ENCODE measurements around the gene GSPT1. TPM values are rescaled to one million over a fixed set of nuclear protein-coding genes. Genes with fewer than 3 reads are reported as not detected.

GSPT1 gene
- total RNA-seq, 1 experiment from 2014 or later = 173 TPM

- Mint-ChIP-seq H3K27ac (no peak overlapping the region), H3K36me3 (ENCODE audit: insufficient read depth in 1 of 3, low read depth in 3 of 3) (peaks cover 28 to 80% (median 64%) of the 10 kb centered on the region in 3 experiments), H3K4me3 (no peak overlapping the region), H3K9me3 (no peaks in the 10 kb centered on the region), H3K4me1 (no peaks in the 10 kb centered on the region), H3K27me3 (ENCODE audit: low read depth) (no peaks in the 10 kb centered on the region)
- peaks cover 3% of the 10 kb centered on the region for H3K79me1 ChIP-seq (ENCODE audit: insufficient read depth, low read depth, low read length, poor library complexity, severe bottlenecking)
- no peak overlapping the region for H4K91ac ChIP-seq (ENCODE audit: insufficient read length, low read depth, low read length)
- no peak overlapping the region for H3K18ac ChIP-seq (ENCODE audit: insufficient read length, low read depth, low read length)
- TF ChIP-seq CTCF (conservative IDR thresholded peaks at IDR 0.05) = no peak
- no peak overlapping the region for H3K23ac ChIP-seq (ENCODE audit: insufficient read length, low read depth, low read length)
- H2BK12ac ChIP-seq (ENCODE audit: insufficient read length, low read depth, low read length) = no peak overlapping the region
- H3K9ac ChIP-seq (ENCODE audit: extremely low read depth, insufficient read length, low read length) = no peak overlapping the region
- H4K5ac ChIP-seq (ENCODE audit: insufficient read length, low read depth, low read length) = no peak overlapping the region
- no peak overlapping the region for H2BK5ac ChIP-seq (ENCODE audit: insufficient read length, low read length)
- no peak overlapping the region for H2AK5ac ChIP-seq (ENCODE audit: insufficient read length, low read length)
- no peak overlapping the region for H3K4ac ChIP-seq (ENCODE audit: low read depth, low read length)
- no peak overlapping the region for H3T11ph ChIP-seq (ENCODE audit: low read length)
- no peaks in the 10 kb centered on the region for H3K23me2 ChIP-seq (ENCODE audit: insufficient read length, low read depth, low read length, poor library complexity, severe bottlenecking)
- no peak overlapping the region for H2BK15ac ChIP-seq (ENCODE audit: low read depth, low read length)
- DNase-seq = no peak
- no peak overlapping the region for H4K8ac ChIP-seq (replicated peaks; ENCODE audit: insufficient read length, low read depth, low read length)
- H2BK20ac ChIP-seq (ENCODE audit: low read depth, low read length, poor library complexity, severe bottlenecking) = no peak overlapping the region
- no peaks in the 10 kb centered on the region for H4K20me1 ChIP-seq (ENCODE audit: control insufficient read depth, insufficient read depth, insufficient read length)
- no peak overlapping the region for H2AFZ ChIP-seq (ENCODE audit: low read length)
- no peaks in the 10 kb centered on the region for H3K4me1 ChIP-seq (ENCODE audit: insufficient read depth, low read length)
- H3K4me2 ChIP-seq (ENCODE audit: insufficient read depth, insufficient read length, low read length) = no peak overlapping the region
- H3K27ac ChIP-seq (ENCODE audit: insufficient read length, low read depth, low read length) = no peak overlapping the region
- H2BK120ac ChIP-seq (ENCODE audit: low read depth, low read length, poor library complexity, severe bottlenecking) = no peak overlapping the region
- no peak overlapping the region for H3K56ac ChIP-seq (ENCODE audit: insufficient read length, low read depth, low read length)
- H3K9me3 ChIP-seq (ENCODE audit: control insufficient read depth, low read depth, low read length) = no peaks in the 10 kb centered on the region
- no peak overlapping the region for H3K14ac ChIP-seq (ENCODE audit: insufficient read depth, low read length)
- no peaks in the 10 kb centered on the region for H3K27me3 ChIP-seq (ENCODE audit: insufficient read depth, low read length)
- H3K79me2 ChIP-seq (ENCODE audit: insufficient read depth, low read length) = no peaks in the 10 kb centered on the region
- no CpG with 5 or more reads among the region's 5 CpGs for WGBS (ENCODE audit: extremely low coverage, insufficient read length, low lambda C conversion rate)
These were observed 25.4 kb downstream of the GSPT1 start for GRCh38 chr16:11890231-11890965.
